DND-41 (cell line): ENCODE results near the gene CCR2.

ENCODE experiments used
- EZH2 ChIP-seq: IDR thresholded peaks from 3 replicates; pipeline ENCODE4 v1.6.1; 2012; ENCODE audit warnings: borderline replicate concordance, low read depth, mild to moderate bottlenecking, moderate library complexity, low read length, inconsistent platforms; ENCODE audit not compliant: severe bottlenecking
- TF ChIP-seq, protein P1 (sequence below): IDR thresholded peaks from 2 replicates; pipeline ENCODE4 v1.5.1; 2012; ENCODE audit warnings: borderline replicate concordance, low read length, moderate library complexity, mild to moderate bottlenecking; ENCODE audit not compliant: poor library complexity, severe bottlenecking; ENCODE audit errors: extremely low read depth

- TF ChIP-seq, protein P1, sequence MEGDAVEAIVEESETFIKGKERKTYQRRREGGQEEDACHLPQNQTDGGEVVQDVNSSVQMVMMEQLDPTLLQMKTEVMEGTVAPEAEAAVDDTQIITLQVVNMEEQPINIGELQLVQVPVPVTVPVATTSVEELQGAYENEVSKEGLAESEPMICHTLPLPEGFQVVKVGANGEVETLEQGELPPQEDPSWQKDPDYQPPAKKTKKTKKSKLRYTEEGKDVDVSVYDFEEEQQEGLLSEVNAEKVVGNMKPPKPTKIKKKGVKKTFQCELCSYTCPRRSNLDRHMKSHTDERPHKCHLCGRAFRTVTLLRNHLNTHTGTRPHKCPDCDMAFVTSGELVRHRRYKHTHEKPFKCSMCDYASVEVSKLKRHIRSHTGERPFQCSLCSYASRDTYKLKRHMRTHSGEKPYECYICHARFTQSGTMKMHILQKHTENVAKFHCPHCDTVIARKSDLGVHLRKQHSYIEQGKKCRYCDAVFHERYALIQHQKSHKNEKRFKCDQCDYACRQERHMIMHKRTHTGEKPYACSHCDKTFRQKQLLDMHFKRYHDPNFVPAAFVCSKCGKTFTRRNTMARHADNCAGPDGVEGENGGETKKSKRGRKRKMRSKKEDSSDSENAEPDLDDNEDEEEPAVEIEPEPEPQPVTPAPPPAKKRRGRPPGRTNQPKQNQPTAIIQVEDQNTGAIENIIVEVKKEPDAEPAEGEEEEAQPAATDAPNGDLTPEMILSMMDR, result no peak
- TF ChIP-seq EZH2, result no peak
These were observed 39.4 kb upstream of the CCR2 start for GRCh38 chr3:46314517-46314916.
